CD14-positive monocyte (primary cell): ENCODE measurements around the gene ZGPAT. TPM values are rescaled to one million over a fixed set of nuclear protein-coding genes. Genes with fewer than 3 reads are reported as not detected.
A peak's percentile ranks its signal among the peaks of the same experiment; 100 is the strongest.

Experiments
- DNase-seq, 3 donors: peaks; one replicate each; pipeline ENCODE4 v3.0.0-alpha.2; 2011 to 2022
- H2AFZ ChIP-seq: 2 replicates; pipeline ENCODE4 v1.6.0; 2012; ENCODE audit warnings: mild to moderate bottlenecking, low read depth, low read length, inconsistent platforms; ENCODE audit not compliant: insufficient read depth, poor library complexity, severe bottlenecking
- H3K27ac ChIP-seq, 2 donors: 1 replicate in 1 of 2; 2 replicates in 1 of 2; pipeline ENCODE4 v1.5.1; 2012 to 2013; ENCODE audit warnings: low read length in 2 of 2, control low read depth in 1 of 2, inconsistent platforms in 1 of 2, low read depth in 1 of 2, mild to moderate bottlenecking in 1 of 2
- H3K27me3 ChIP-seq, 2 donors: one replicate each; pipeline versions ENCODE4 v1.6.0 to v1.6.1; 2011 to 2013; ENCODE audit warnings: low read length in 2 of 2; ENCODE audit not compliant: control insufficient read depth in 2 of 2, insufficient read depth in 2 of 2
- H3K36me3 ChIP-seq, 2 donors: replicated peaks in 1 of 2; 1 replicate in 1 of 2; 2 replicates in 1 of 2; pipeline versions ENCODE4 v1.5.1 to v1.6.1; 2012 to 2013; ENCODE audit warnings: low read length in 2 of 2, control low read depth in 1 of 2, inconsistent platforms in 1 of 2, mild to moderate bottlenecking in 1 of 2; ENCODE audit not compliant: insufficient read depth in 2 of 2, control insufficient read depth in 1 of 2
- H3K4me1 ChIP-seq, 2 donors: 1 replicate in 1 of 2; 2 replicates in 1 of 2; pipeline versions ENCODE4 v1.5.1 to v1.6.1; 2012 to 2013; ENCODE audit warnings: low read length in 2 of 2, control low read depth in 1 of 2, inconsistent platforms in 1 of 2, mild to moderate bottlenecking in 1 of 2, moderate library complexity in 1 of 2; ENCODE audit not compliant: insufficient read depth in 2 of 2, control insufficient read depth in 1 of 2
- H3K4me2 ChIP-seq: replicated peaks from 2 replicates; pipeline ENCODE3; 2012; ENCODE audit warnings: low read length, moderate library complexity, mild to moderate bottlenecking; ENCODE audit not compliant: poor library complexity, severe bottlenecking; ENCODE audit errors: extremely low read depth
- H3K4me3 ChIP-seq, 3 experiments: fragments of 200-600 bp in 1 of 3; sonication (generic) in 1 of 3; replicated peaks in 1 of 3; 1 replicate in 2 of 3; 2 replicates in 1 of 3; pipeline ENCODE4 v1.5.1; 2011 to 2013; ENCODE audit warnings: low read length in 3 of 3, mild to moderate bottlenecking in 3 of 3, control low read depth in 2 of 3, low read depth in 2 of 3, inconsistent platforms in 1 of 3, moderate library complexity in 1 of 3
- H3K79me2 ChIP-seq: 2 replicates; pipeline ENCODE4 v1.6.0; 2012; ENCODE audit warnings: mild to moderate bottlenecking, control low read depth, inconsistent platforms, low read length, moderate library complexity; ENCODE audit not compliant: insufficient read depth
- H3K9ac ChIP-seq: 2 replicates; pipeline ENCODE4 v1.6.0; 2017; ENCODE audit warnings: low read length, mild to moderate bottlenecking; ENCODE audit not compliant: insufficient read depth, poor library complexity, severe bottlenecking
- H3K9me3 ChIP-seq, 2 donors: replicated peaks in 1 of 2; 1 replicate in 1 of 2; 2 replicates in 1 of 2; pipeline versions ENCODE4 v1.5.1 to v1.6.1; 2012 to 2013; ENCODE audit warnings: low read length in 2 of 2, control low read depth in 1 of 2; ENCODE audit not compliant: control insufficient read depth in 1 of 2, insufficient read depth in 1 of 2
- H4K20me1 ChIP-seq: 2 replicates; pipeline ENCODE4 v1.6.0; 2012; ENCODE audit warnings: mild to moderate bottlenecking, low read length, control low read depth, moderate library complexity; ENCODE audit not compliant: insufficient read depth
- H3K27ac Mint-ChIP-seq, 7 donors: one replicate each; pipeline ENCODE4 v1.8.0; 2020; ENCODE audit warnings: mild to moderate bottlenecking in 7 of 7, mixed read lengths in 7 of 7, moderate library complexity in 6 of 7, inconsistent platforms in 2 of 7
- H3K27me3 Mint-ChIP-seq, 3 donors: one replicate each; pipeline ENCODE4 v1.8.0; 2021 to 2022; ENCODE audit warnings: low read depth in 3 of 3, mild to moderate bottlenecking in 3 of 3, mixed read lengths in 3 of 3, moderate library complexity in 3 of 3, inconsistent platforms in 1 of 3
- H3K36me3 Mint-ChIP-seq, 2 donors: one replicate each; pipeline ENCODE4 v1.8.0; 2020; ENCODE audit warnings: mixed read lengths in 2 of 2, inconsistent platforms in 1 of 2, mild to moderate bottlenecking in 1 of 2
- H3K4me1 Mint-ChIP-seq: one replicate; pipeline ENCODE4 v1.8.0; 2020; ENCODE audit warnings: mild to moderate bottlenecking, mixed read lengths
- H3K4me3 Mint-ChIP-seq, 2 donors: one replicate each; pipeline ENCODE4 v1.8.0; 2020; ENCODE audit warnings: mild to moderate bottlenecking in 2 of 2, mixed read lengths in 2 of 2, moderate library complexity in 1 of 2
- H3K9me3 Mint-ChIP-seq, 7 donors: one replicate each; pipeline ENCODE4 v1.8.0; 2020 to 2022; ENCODE audit warnings: mixed read lengths in 7 of 7, mild to moderate bottlenecking in 6 of 7, moderate library complexity in 6 of 7, inconsistent platforms in 2 of 7
- CTCF ChIP-seq: fragments of 200-600 bp; IDR thresholded peaks from one replicate; pipeline ENCODE4 v1.8.0; 2022; ENCODE audit warnings: antibody characterized with exemption, mild to moderate bottlenecking
- WGBS: methylation state at CpG from one replicate; pipeline ENCODE4 v1.1.5; 2013; ENCODE audit warnings: missing lambda C conversion rate; ENCODE audit not compliant: insufficient coverage; 5-methylcytosine and 5-hydroxymethylcytosine counted together
- intact Hi-C, 2 donors: fragments of 100-400 bp; cut with micrococcal nuclease; formaldehyde crosslinking; loops; one replicate each; pipeline versions ENCODE4 v1.15.0 to v1.15.1; 2023
- polyA plus RNA-seq, 3 donors: library from polyadenylated mRNA; depleted of rRNA in 1 of 3; unstranded in 2 of 3; stranded (reverse) in 1 of 3; fragments of 300-500 nt in 2 of 3; fragments of >200 nt in 1 of 3; fragmentation: Illumina TruSeq in 2 of 3; gene quantifications; 1 replicate in 2 of 3; 2 replicates in 1 of 3; pipeline ENCODE4 v1.2.3, GENCODE V29; 2012 to 2021

The ZGPAT gene
- polyA plus RNA-seq, 3 donors, result 24.2 to 58.6 (median 28.3) TPM

- Histone ChIP-seq H3K27ac (no peak overlapping the region), H2AFZ (no peak overlapping the region), H3K79me2 (no peaks in the 10 kb centered on the region), H3K4me2 (no peak overlapping the region), H3K27me3 (no peaks in the 10 kb centered on the region), H3K36me3 (no peaks in the 10 kb centered on the region), H3K9ac (no peak overlapping the region), H4K20me1 (no peaks in the 10 kb centered on the region), H3K4me1 (no peaks in the 10 kb centered on the region), H3K9me3 (no peaks in the 10 kb centered on the region), H3K4me3 (no peak overlapping the region)
- 83% methylated on average over 16 of the region's 16 CpGs for WGBS
- no peak for DNase-seq
- Mint-ChIP-seq H3K27me3 (peaks cover 2 to 8% (median 2%) of the 10 kb centered on the region in 3 donors), H3K36me3 (no peaks in the 10 kb centered on the region), H3K4me3 (no peak overlapping the region), H3K4me1 (no peaks in the 10 kb centered on the region), H3K9me3 (no peaks in the 10 kb centered on the region), H3K27ac (no peak overlapping the region)
- intact Hi-C loops, result no loop called here
- TF ChIP-seq CTCF, result no peak
These were observed 42.0 kb downstream of the ZGPAT start for GRCh38 chr20:63749597-63750508.

GRCh38 chr20:63750807-63751470 is 43.1 kb downstream of the ZGPAT start:
- Histone ChIP-seq H3K79me2 (no peaks in the 10 kb centered on the region), H4K20me1 (no peaks in the 10 kb centered on the region), H3K9me3 (no peaks in the 10 kb centered on the region), H3K9ac (no peak overlapping the region), H3K27ac (no peak overlapping the region), H3K36me3 (no peaks in the 10 kb centered on the region), H3K4me1 (no peaks in the 10 kb centered on the region), H2AFZ (no peak overlapping the region), H3K27me3 (no peaks in the 10 kb centered on the region), H3K4me2 (no peak overlapping the region), H3K4me3 (no peak overlapping the region)
- no peak for TF ChIP-seq CTCF
- WGBS, result 63% methylated on average over 21 of the region's 26 CpGs
- H3K4me3 Mint-ChIP-seq, result no peak overlapping the region
- intact Hi-C loops, result no loop called here
- H3K27me3 Mint-ChIP-seq, result peaks cover 2 to 8% (median 2%) of the 10 kb centered on the region in 3 donors
- H3K4me1 Mint-ChIP-seq, result no peaks in the 10 kb centered on the region
- no peak for DNase-seq
- H3K36me3 Mint-ChIP-seq, result no peaks in the 10 kb centered on the region
- no peaks in the 10 kb centered on the region for H3K9me3 Mint-ChIP-seq
- H3K27ac Mint-ChIP-seq, result peak overlapping the region in 1 of 7 donors; percentile 26
